GM06990 (cell line): ENCODE measurements around the gene NDNF.

Experiments
- DNase-seq: peaks from one replicate; pipeline ENCODE4 v3.0.0-alpha.2; 2011; ENCODE audit not compliant: insufficient read length; ENCODE audit errors: extremely low read depth
- H3K27me3 ChIP-seq: replicated peaks from 2 replicates; pipeline ENCODE4 v1.6.0; 2011; ENCODE audit warnings: low read length; ENCODE audit not compliant: control insufficient read depth, insufficient read depth
- H3K36me3 ChIP-seq: 2 replicates; pipeline ENCODE4 v1.5.1; 2011; ENCODE audit warnings: low read length; ENCODE audit not compliant: control insufficient read depth, insufficient read depth
- H3K4me3 ChIP-seq: replicated peaks from 2 replicates; pipeline ENCODE4 v1.5.1; 2011; ENCODE audit warnings: low read depth, mild to moderate bottlenecking, control low read depth, low read length
- TF ChIP-seq, protein P1 (sequence below): IDR thresholded peaks from 2 replicates; pipeline ENCODE4 v1.5.1; 2011; ENCODE audit warnings: low read length, control low read depth, mild to moderate bottlenecking, inconsistent platforms; ENCODE audit not compliant: insufficient read depth, poor library complexity, severe bottlenecking

Gene NDNF

DNA sequence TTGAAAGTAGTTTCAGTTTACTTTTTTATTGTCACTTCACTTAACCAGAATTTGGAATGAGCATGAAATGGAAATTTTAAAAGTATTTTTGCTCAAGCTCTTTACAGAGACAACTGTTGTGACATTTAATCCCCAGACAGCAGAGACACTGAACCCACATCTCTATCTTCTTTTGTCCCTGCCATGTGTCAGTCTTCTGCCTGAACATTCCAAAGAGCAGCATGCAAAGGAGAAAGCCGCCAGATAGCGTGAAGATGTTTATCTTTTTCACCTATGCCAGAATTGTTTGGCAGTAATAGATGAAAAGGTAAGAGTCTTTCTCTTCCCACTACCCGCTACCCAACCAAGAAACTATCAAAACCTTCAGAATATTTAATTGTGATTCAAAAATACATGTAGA, 46.8 kb downstream of the NDNF start:
- TF ChIP-seq, protein P1, sequence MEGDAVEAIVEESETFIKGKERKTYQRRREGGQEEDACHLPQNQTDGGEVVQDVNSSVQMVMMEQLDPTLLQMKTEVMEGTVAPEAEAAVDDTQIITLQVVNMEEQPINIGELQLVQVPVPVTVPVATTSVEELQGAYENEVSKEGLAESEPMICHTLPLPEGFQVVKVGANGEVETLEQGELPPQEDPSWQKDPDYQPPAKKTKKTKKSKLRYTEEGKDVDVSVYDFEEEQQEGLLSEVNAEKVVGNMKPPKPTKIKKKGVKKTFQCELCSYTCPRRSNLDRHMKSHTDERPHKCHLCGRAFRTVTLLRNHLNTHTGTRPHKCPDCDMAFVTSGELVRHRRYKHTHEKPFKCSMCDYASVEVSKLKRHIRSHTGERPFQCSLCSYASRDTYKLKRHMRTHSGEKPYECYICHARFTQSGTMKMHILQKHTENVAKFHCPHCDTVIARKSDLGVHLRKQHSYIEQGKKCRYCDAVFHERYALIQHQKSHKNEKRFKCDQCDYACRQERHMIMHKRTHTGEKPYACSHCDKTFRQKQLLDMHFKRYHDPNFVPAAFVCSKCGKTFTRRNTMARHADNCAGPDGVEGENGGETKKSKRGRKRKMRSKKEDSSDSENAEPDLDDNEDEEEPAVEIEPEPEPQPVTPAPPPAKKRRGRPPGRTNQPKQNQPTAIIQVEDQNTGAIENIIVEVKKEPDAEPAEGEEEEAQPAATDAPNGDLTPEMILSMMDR, result no peak
- DNase-seq, result no peak
- no peaks in the 10 kb centered on the region for H3K27me3 ChIP-seq
- H3K4me3 ChIP-seq, result no peak overlapping the region
- no peaks in the 10 kb centered on the region for H3K36me3 ChIP-seq

- DNase-seq, result no peak
- no peaks in the 10 kb centered on the region for H3K36me3 ChIP-seq
- TF ChIP-seq, protein P1, result no peak
Measured at GRCh38 chr4:121018543-121018942, 53.8 kb downstream of the NDNF start.

DNA sequence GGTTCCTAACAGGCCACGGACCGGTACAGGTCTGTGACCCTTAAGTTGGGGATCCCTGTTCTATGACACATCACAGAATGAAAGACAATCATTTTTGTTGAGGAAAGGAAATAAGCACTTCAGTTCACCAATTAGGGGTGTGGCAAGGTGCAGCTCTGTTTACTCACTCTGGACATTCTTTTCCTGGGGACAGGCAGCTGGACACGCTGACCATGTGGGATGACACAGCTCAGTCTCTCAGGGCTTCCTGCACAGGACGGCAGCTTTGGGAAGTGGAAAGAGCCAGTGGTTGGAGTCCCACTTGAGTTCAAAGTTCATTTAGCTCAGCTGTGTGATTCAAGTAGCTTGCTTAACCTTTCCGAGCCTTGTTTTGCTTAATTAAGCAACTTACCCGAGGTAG, 55.7 kb downstream of the NDNF start:
- Histone ChIP-seq H3K36me3 (no peaks in the 10 kb centered on the region), H3K27me3 (no peaks in the 10 kb centered on the region; the same call in 1 of the 2 replicates), H3K4me3 (no peak overlapping the region)
- no peak for DNase-seq
- TF ChIP-seq, protein P1, result no peak

More at GRCh38 chr4:121018543-121018942, 53.8 kb downstream of the NDNF start:
- Histone ChIP-seq H3K4me3 (no peak overlapping the region), H3K27me3 (no peaks in the 10 kb centered on the region; the same call in 1 of the 2 replicates)

GRCh38 chr4:121015421-121015820, 56.9 kb downstream of the NDNF start:
- no peak overlapping the region for H3K4me3 ChIP-seq
- no peaks in the 10 kb centered on the region; the same call in 1 of the 2 replicates for H3K27me3 ChIP-seq
- H3K36me3 ChIP-seq, result no peaks in the 10 kb centered on the region
- no peak for DNase-seq
- TF ChIP-seq, protein P1, result no peak

DNA sequence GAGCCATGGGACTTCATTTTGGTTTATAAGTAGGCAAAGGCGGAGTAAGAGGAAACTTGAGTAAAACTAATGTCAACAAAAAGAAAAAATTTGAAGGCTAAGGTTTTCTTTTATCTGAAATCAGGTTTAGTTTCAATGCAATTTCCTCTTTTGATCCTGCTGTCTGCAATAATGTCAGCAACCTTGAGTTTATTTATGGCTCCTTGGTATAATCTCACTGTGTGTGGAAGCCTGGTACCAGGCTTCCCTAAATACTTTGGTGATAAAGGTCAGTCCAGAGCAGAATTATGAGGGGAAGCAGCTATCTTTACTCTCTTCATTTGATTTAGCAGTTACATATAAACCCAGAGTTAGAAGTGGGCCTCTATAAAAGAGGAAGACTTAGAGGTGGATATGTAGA, 57.8 kb downstream of the NDNF start:
- Histone ChIP-seq H3K36me3 (no peaks in the 10 kb centered on the region), H3K4me3 (no peak overlapping the region), H3K27me3 (no peaks in the 10 kb centered on the region; the same call in 1 of the 2 replicates)
- DNase-seq, result no peak
- TF ChIP-seq, protein P1, result no peak

GRCh38 chr4:121011780-121012340, 60.5 kb downstream of the NDNF start:
- Histone ChIP-seq H3K36me3 (no peaks in the 10 kb centered on the region), H3K4me3 (no peak overlapping the region), H3K27me3 (no peaks in the 10 kb centered on the region)
- DNase-seq, result no peak
- TF ChIP-seq, protein P1, result no peak
